ENCODE data around the gene BBS9. TPM values are rescaled to one million over a fixed set of nuclear protein-coding genes. Genes with fewer than 3 reads are reported as not detected.
A peak's percentile ranks its signal among the peaks of the same experiment; 100 is the strongest.
"Not testable (repeated sequence)": the region's sequence is repeated elsewhere in the genome, so short reads cannot be mapped to it uniquely, and the experiment has no call there.

The BBS9 gene
- total and polyA plus RNA-seq, 5 experiments from 2014 or later, result 11.2 to 31.8 (median 12.7) TPM

GRCh38 chr7:33303978-33304557 lies 174.7 kb downstream of the BBS9 start:
- H3K27ac Mint-ChIP-seq, H3K4me3 Mint-ChIP-seq, POLR2A ChIA-PET, H3K4me1 Mint-ChIP-seq, ATAC-seq, DNase-seq, H3K27me3 Mint-ChIP-seq: not testable (repeated sequence)
- Mint-ChIP-seq H3K9me3 (peaks cover 23 to 69% (median 43%) of the 10 kb centered on the region in 9 donors), H3K36me3 (peaks cover 40 to 80% (median 62%) of the 10 kb centered on the region in 3 donors)

GRCh38 chr7:33307205-33307604 lies 177.8 kb downstream of the BBS9 start:
- POLR2A ChIA-PET, result no interaction called here
- Mint-ChIP-seq H3K9me3 (peaks cover 11 to 56% (median 24%) of the 10 kb centered on the region in 9 donors), H3K4me1 (peaks cover 0 to 6% (median under 1%) of the 10 kb centered on the region in 4 donors), H3K27ac (no peak overlapping the region), H3K4me3 (no peak overlapping the region), H3K27me3 (no peaks in the 10 kb centered on the region), H3K36me3 (peaks cover 26 to 68% (median 47%) of the 10 kb centered on the region in 3 donors)
- DNase-seq, result no peak
- ATAC-seq, result no peak

GRCh38 chr7:33310546-33310945 lies 181.2 kb downstream of the BBS9 start:
- Mint-ChIP-seq H3K4me1 (peaks cover 0 to 6% (median under 1%) of the 10 kb centered on the region in 4 donors), H3K4me3 (no peak overlapping the region), H3K27me3 (no peaks in the 10 kb centered on the region), H3K27ac (no peak overlapping the region), H3K9me3 (peaks cover 16 to 43% (median 21%) of the 10 kb centered on the region in 9 donors), H3K36me3 (peaks cover 32 to 71% (median 60%) of the 10 kb centered on the region in 3 donors)
- POLR2A ChIA-PET, result no interaction called here
- ATAC-seq (no peak), DNase-seq (no peak)

GRCh38 chr7:33325754-33326484 lies 196.6 kb downstream of the BBS9 start:
- ATAC-seq (no peak), DNase-seq (no peak)
- H3K9me3 Mint-ChIP-seq, result peaks cover 10 to 49% (median 33%) of the 10 kb centered on the region in 9 donors
- no peak overlapping the region for H3K4me3 Mint-ChIP-seq
- no peaks in the 10 kb centered on the region for H3K27me3 Mint-ChIP-seq
- H3K4me1 Mint-ChIP-seq, result peaks cover 0 to 1% (median 0%) of the 10 kb centered on the region in 4 donors
- peaks cover 48 to 72% (median 53%) of the 10 kb centered on the region in 3 donors for H3K36me3 Mint-ChIP-seq
- no peak overlapping the region for H3K27ac Mint-ChIP-seq
- POLR2A ChIA-PET, result no interaction called here

GRCh38 chr7:33326485-33326848 lies 197.1 kb downstream of the BBS9 start:
- H3K4me1 Mint-ChIP-seq, result peaks cover 0 to 1% (median 0%) of the 10 kb centered on the region in 4 donors
- peaks cover 10 to 43% (median 28%) of the 10 kb centered on the region in 9 donors for H3K9me3 Mint-ChIP-seq
- DNase-seq (no peak), ATAC-seq (no peak)
- H3K4me3 Mint-ChIP-seq, result no peak overlapping the region
- peaks cover 44 to 67% (median 48%) of the 10 kb centered on the region in 3 donors for H3K36me3 Mint-ChIP-seq
- H3K27me3 Mint-ChIP-seq, result no peaks in the 10 kb centered on the region
- H3K27ac Mint-ChIP-seq, result no peak overlapping the region
- POLR2A ChIA-PET, result no interaction called here

GRCh38 chr7:33327427-33327826 lies 198.1 kb downstream of the BBS9 start:
- Mint-ChIP-seq H3K4me1 (peaks cover 0 to 1% (median 0%) of the 10 kb centered on the region in 4 donors), H3K27ac (peak overlapping the region in 1 of 10 donors; percentile 58), H3K27me3 (no peaks in the 10 kb centered on the region), H3K4me3 (no peak overlapping the region), H3K9me3 (peaks cover 7 to 33% (median 21%) of the 10 kb centered on the region in 9 donors), H3K36me3 (peaks cover 40 to 62% (median 45%) of the 10 kb centered on the region in 3 donors)
- no peak for ATAC-seq
- no peak for DNase-seq
- POLR2A ChIA-PET, result no interaction called here

- ATAC-seq (no peak), DNase-seq (no peak)
- Mint-ChIP-seq H3K27ac (no peak overlapping the region), H3K36me3 (peaks cover 12 to 19% (median 19%) of the 10 kb centered on the region in 3 donors), H3K27me3 (no peaks in the 10 kb centered on the region), H3K4me1 (peaks cover 0 to 3% (median 0%) of the 10 kb centered on the region in 4 donors), H3K4me3 (no peak overlapping the region), H3K9me3 (peaks cover 0 to 3% (median 0%) of the 10 kb centered on the region in 9 donors)
- POLR2A ChIA-PET, result interaction anchor here (0.6 kb wide), 1 partner anchor 1122 kb away, joined by 6 read pairs; no protein-coding TSS in a partner anchor
These were observed 205.0 kb downstream of the BBS9 start for GRCh38 chr7:33334349-33334748.

- Mint-ChIP-seq H3K4me3 (no peak overlapping the region), H3K9me3 (peaks cover 0 to 3% (median 0%) of the 10 kb centered on the region in 9 donors), H3K4me1 (peaks cover 0 to 3% (median 0%) of the 10 kb centered on the region in 4 donors), H3K27ac (peak overlapping the region in 1 of 10 donors; percentile 13), H3K27me3 (no peaks in the 10 kb centered on the region), H3K36me3 (peaks cover 7 to 29% (median 27%) of the 10 kb centered on the region in 3 donors)
- ATAC-seq (no peak), DNase-seq (no peak)
- POLR2A ChIA-PET, result no interaction called here
These were observed 207.5 kb downstream of the BBS9 start for GRCh38 chr7:33336820-33337219.

GRCh38 chr7:33339074-33339790 lies 209.9 kb downstream of the BBS9 start:
- POLR2A ChIA-PET, result no interaction called here
- Mint-ChIP-seq H3K36me3 (peaks cover 5 to 37% (median 29%) of the 10 kb centered on the region in 3 donors), H3K27ac (no peak overlapping the region), H3K4me3 (no peak overlapping the region), H3K27me3 (no peaks in the 10 kb centered on the region), H3K4me1 (peaks cover 0 to 3% (median 0%) of the 10 kb centered on the region in 4 donors), H3K9me3 (no peaks in the 10 kb centered on the region)
- ATAC-seq (no peak), DNase-seq (no peak)

GRCh38 chr7:33346055-33346454 lies 216.7 kb downstream of the BBS9 start:
- no peak overlapping the region for H3K4me3 Mint-ChIP-seq
- no peaks in the 10 kb centered on the region for H3K27me3 Mint-ChIP-seq
- no peak for ATAC-seq
- POLR2A ChIA-PET, result no interaction called here
- H3K9me3 Mint-ChIP-seq, result no peaks in the 10 kb centered on the region
- H3K36me3 Mint-ChIP-seq, result peaks cover 6 to 48% (median 43%) of the 10 kb centered on the region in 3 donors
- DNase-seq, result no peak
- H3K4me1 Mint-ChIP-seq, result peaks cover 0 to 2% (median 0%) of the 10 kb centered on the region in 4 donors
- no peak overlapping the region for H3K27ac Mint-ChIP-seq

- no peaks in the 10 kb centered on the region for H3K27me3 Mint-ChIP-seq
- DNase-seq (no peak), ATAC-seq (no peak)
- POLR2A ChIA-PET, result no interaction called here
- H3K27ac Mint-ChIP-seq, result no peak overlapping the region
- peaks cover 0 to 1% (median 0%) of the 10 kb centered on the region in 4 donors for H3K4me1 Mint-ChIP-seq
- H3K9me3 Mint-ChIP-seq, result no peaks in the 10 kb centered on the region
- no peak overlapping the region for H3K4me3 Mint-ChIP-seq
- H3K36me3 Mint-ChIP-seq, result peaks cover 11 to 37% (median 34%) of the 10 kb centered on the region in 3 donors
These were observed 221.2 kb downstream of the BBS9 start for GRCh38 chr7:33350577-33350976.

GRCh38 chr7:33351709-33352108 lies 222.3 kb downstream of the BBS9 start:
- Mint-ChIP-seq H3K9me3 (no peaks in the 10 kb centered on the region), H3K4me1 (no peaks in the 10 kb centered on the region), H3K4me3 (no peak overlapping the region), H3K27me3 (no peaks in the 10 kb centered on the region), H3K36me3 (peaks cover 5 to 32% (median 29%) of the 10 kb centered on the region in 3 donors), H3K27ac (no peak overlapping the region)
- POLR2A ChIA-PET, result no interaction called here
- ATAC-seq (no peak), DNase-seq (no peak)

GRCh38 chr7:33354201-33354600 lies 224.8 kb downstream of the BBS9 start:
- Mint-ChIP-seq H3K27ac (no peak overlapping the region), H3K9me3 (no peaks in the 10 kb centered on the region), H3K36me3 (peaks cover 5 to 34% (median 30%) of the 10 kb centered on the region in 3 donors), H3K4me1 (no peaks in the 10 kb centered on the region), H3K27me3 (no peaks in the 10 kb centered on the region), H3K4me3 (no peak overlapping the region)
- POLR2A ChIA-PET, result no interaction called here
- ATAC-seq (no peak), DNase-seq (no peak)

Measured in naive thymus-derived CD8-positive, alpha-beta T cell (primary cell).